Activated gamma-delta T cell treated with anti-CD3 and anti-CD28 coated beads, Interleukin-2, amount 50 U/mL, for 16 hours (primary cell): ENCODE results near the gene PROB1.
"Not testable (repeated sequence)": the region's sequence is repeated elsewhere in the genome, so short reads cannot be mapped to it uniquely, and the experiment has no call there.

Source experiments
- DNase-seq: peaks from one replicate; pipeline ENCODE4 v3.0.0-alpha.2; 2020; ENCODE audit warnings: low read depth

PROB1 gene

DNA sequence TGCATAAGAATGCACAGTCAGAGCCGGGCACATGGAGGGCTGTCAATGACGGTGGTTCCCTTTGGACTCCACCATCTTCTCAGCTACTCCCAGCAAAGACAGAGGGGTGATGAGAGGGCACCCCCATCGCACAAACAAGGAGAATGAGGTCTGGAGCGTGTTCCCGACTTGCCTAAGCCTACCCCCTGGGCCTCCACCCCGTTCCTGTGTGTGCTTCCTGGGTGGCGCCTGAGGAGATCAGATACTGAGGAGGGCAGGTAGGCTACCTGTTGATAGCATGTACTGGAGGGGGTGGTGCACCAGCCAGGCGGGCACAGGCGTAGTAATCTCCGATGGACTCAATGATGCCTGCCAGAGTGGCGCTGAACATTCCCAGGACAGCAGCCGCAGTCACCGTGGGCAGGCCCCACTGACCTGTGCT lies 16.0 kb downstream of the PROB1 start:
- DNase-seq = no peak

DNA sequence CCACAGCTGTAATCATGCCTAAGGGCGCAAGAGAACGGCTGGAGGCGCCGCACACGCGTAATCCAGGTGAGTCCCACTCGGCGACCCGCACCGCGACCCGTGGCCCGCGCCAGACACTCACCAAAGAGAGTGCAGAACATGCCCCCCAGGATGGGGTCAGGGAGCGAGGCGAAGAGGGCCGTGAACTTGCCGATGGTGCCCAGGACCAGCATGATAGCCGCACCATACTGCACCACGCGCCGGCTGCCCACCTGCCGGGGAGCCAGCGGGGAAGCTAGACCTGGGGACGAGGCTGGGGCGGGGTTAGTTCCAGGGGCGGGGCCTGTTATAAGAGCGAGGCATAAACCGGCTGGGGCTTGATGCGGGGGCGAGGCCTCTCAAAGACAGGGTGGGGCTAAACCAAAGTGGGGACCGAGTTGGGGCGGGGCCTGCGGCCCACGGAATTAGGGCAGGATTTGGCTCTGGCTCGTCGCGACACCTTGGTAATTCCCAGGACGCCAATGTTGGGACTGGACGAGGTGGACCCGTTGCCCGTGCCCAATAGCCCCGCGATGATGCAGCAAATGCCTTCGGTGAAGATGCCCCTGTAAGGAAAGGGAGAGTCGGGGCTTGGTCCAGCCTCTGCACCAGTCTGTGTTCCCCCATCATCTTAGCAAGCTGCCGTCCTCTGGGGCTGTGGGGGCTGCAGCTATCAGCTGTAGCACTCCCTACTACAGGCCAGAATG lies 16.6 kb downstream of the PROB1 start:
- DNase-seq = no peak

DNA sequence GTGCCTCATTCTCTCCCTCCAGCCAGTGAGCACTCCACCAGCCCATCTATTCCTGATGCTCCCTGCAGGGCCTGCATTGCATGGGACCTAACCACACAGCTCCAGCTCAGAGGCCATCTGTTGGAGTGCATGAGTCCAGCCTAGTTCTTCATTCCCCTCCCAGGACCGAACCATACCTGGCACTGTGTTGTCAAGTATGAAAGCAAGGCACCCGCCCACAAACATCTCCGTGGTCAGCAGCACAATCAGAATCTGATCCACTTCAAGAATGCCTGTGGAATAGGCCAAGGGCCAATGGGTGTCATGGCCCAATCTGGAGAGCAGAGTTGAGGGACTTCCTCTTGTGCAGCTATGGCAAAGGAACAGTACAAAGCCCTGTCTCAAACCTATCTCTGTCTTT lies 17.7 kb downstream of the PROB1 start:
- no peak for DNase-seq

DNA sequence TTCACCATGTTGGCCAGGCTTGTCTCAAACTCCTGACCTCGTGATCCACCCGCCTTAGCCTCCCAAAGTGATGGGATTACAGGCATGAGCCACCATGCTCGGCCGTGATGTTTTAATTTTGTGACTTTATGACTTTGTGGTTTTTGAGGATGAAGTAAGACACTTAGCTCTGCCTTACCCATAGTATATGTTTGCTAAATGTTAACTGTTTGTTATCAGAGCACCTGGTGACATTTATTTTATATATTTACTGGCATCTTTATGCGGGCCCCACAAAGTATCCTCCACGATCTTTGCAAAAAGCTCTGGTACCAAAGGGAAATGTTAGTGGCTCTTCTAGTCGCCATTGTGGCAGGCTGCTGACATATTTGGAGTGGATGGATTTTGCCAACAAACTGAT lies 18.5 kb downstream of the PROB1 start:
- DNase-seq = no peak

DNA sequence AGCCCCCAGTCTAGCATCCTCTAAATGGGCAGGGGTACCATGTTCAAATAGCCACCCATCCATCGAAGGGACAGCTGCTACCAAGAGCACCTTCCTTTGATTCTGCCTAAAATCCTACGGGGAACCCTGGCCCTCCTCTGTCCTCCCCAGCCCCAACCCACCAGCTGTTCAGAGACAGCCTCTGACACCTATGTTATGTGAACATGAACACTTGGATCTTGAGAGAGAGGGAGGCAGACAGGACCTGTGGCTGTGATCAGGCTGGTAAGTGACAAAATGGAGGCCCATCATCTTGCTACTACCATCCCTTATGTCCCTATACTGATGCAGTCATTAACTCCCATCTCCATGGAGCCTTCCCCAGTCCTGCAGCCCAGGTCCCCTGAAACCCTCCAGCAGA lies 20.0 kb downstream of the PROB1 start:
- DNase-seq = no peak

DNA sequence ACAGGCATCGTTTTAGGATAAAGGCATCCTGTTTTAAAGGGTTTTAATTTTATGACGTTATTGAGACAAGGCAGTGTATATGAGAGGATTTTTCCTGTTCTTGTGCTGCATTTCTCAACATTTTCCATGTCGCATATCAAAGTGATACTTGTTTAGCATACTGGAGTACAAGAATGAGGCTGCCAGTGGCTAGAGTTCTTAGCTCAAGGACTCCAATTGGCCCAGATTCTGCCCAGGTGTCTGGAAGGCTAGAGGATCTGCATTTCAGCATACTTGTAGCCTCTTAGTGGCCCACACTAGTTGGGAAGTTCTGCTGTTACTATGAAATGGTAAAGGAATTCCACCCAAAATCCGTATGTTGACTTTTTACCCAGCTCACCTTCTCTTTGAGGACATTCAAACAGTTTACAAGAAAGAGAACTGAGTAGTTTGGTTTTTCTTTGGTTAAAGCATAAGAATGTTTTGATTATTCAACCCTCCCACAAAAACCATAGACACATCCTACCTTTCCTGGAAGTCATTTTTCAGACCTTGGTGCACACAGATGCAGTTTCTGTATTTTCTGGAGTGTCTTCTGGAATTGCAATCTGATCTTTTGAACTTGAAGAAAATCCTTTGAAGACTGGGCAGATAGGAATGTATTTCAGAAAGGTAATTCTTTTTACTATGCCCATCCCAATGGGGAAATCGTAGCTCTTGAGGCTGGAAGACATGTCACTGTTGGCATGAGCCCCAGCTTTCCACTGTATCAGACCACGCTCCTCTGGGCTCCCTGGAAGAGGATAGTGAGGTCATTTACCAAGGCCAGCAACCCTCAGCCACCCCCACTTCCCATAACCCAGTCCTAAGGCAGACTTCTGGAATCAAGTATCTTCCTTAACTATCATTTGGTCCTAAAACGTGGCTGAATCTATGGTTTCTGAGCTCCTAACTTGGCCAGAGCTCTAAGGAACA lies 23.1 kb downstream of the PROB1 start:
- DNase-seq = no peak

DNA sequence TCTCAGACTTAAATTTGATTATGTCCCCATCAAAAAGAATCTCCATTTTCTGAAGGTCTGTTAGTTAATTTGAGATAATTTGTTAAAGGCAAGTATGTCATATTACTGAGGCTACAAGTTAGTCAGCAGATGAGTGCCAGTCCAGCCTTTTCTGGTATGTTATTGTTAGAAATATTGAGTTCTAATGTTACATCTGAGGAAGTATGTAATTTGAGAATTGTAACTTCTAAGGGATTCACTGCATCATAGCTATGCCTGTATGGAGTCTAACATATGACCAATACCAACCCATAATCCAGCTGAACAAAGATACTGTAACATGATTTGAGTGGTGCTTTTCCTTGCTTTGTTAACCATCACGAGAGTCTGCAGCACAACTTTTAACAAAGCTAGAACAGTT lies 25.7 kb downstream of the PROB1 start:
- DNase-seq = no peak

DNA sequence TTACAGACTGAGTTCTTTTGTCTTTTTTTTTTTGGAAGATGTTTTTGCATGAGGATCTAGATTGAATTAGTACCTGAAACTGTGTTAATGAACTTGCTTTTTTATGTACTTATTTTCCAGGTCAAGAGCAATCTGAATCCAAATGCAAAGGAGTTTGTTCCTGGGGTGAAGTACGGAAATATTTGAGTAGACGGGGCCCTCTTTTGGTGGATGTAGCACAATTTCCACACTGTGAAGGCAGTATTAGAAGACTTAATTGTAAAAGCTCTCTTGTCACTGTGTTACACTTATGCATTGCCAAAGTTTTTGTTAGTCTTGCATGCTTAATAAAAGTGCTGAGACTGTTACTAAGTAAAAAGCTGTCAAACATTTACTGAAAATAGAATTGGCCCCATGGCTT lies 26.3 kb downstream of the PROB1 start:
- no peak for DNase-seq

DNA sequence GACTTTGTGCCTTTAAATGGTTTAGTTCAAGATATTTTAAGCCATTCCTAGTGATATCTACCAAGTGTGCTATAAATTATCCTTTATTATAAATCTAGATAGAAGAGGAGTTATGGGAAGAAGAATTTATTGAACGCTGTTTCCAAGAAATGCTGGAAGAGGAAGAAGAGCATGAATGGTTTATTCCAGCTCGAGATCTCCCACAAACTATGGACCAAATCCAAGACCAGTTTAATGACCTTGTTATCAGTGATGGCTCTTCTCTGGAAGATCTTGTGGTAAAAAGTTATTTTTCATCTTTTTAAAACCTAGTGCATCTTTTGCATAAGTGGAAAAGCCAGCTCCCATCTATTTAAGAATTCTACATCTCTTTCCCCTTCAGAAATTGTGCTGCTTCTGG lies 30.4 kb downstream of the PROB1 start:
- DNase-seq = no peak

DNA sequence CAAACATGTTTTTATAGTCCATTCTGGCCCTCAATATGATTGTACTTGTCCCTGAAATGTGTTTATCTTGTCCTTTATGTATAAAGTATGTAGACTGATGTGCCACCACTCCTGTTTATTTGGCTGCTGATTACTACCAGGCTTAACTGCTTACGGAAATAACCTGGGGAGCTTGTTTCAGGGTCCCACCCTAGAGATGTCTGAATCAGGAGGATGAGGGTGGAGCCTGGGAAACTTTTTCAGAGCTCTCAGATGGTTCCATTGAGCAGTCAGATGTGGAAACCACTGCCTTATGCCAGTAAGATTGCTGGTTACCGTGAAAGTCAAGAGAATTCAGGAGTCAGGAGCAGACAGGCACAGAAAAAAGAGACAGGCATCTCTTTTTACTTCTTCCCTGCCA lies 31.0 kb downstream of the PROB1 start:
- DNase-seq = no peak

DNA sequence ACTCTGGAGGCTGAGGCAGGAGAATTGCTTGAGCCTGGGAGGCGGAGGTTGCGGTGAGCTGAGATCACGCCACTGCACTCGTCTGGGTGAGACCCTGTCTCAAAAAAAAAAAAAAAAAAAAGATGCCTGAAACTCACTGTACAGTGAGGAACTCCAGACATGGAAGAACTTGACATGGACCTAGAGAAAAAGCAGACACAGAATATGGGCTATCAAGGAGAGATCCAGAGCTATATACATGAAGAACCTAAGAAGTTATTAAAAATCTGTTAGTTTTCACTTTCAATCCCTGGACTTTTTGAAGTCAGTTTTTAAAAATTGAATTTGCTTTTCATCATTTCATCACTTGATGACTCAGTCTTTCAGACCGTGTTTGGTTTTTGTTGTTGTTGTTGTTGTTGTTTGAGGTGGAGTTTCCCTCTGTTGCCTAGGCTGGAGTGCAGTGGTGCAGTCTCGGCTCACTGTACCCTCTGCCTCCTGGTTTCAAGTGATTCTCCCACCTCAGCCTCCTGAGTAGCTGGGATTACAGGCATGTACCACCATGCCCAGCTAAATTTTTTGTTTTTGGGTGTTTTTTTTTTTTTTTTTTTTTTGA lies 33.0 kb downstream of the PROB1 start:
- DNase-seq = no peak

DNA sequence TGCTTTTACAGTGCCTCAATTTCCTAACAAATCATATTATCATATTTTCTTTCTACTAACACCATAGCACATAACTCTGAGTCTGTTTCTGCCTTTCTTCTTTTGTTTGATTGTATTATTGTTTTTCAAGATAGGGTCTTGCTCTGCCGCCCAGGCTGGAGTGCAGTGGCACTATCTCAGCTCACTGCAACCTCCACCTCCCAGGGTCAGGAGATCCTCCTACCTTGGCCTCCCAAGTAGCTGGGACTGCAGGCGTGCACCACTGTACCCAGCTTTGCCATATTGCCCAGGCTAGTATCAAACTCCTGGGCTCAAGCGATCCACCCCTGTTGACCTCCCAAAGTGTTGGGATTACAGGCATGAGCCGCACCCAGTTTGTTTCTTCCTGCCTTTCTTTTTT lies 34.5 kb downstream of the PROB1 start:
- DNase-seq = no peak

DNA sequence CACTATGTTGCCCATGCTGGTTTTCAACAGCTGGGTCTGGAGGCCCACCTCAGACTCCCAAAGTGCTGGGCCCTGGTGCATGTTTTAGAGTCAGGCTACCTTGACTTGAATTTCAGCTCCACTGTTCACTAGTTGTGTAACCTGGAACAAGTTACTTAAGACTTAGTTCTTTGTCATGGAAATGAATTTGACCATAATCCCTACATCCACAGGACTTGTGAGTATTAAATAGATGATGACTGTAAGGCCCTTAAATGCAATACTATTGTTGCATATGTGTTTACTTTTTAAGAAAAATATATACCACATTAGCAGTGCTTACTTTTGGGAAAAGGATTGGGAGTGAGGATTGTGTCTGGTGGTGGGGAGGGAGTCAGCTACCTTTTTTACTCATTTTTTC lies 36.8 kb downstream of the PROB1 start:
- DNase-seq = no peak

DNA sequence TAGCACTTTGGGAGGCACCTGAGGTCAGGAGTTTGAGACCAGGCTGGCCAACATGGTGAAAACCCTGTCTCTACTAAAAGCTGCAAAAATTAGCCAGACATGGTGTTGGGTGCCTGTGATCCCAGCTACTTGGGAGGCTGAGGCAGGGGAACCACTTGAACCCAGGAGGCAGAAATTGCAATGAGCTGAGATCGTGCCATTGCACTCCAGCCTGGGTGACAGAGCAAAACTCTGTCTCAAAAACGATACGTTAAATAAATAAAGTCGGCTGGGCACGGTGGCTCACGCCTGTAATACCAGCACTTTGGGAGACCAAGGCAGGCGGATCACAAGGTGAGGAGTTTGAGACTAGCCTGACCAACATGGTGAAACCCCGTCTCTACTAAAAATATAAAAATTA lies 39.0 kb downstream of the PROB1 start:
- DNase-seq = not testable (repeated sequence)

DNA sequence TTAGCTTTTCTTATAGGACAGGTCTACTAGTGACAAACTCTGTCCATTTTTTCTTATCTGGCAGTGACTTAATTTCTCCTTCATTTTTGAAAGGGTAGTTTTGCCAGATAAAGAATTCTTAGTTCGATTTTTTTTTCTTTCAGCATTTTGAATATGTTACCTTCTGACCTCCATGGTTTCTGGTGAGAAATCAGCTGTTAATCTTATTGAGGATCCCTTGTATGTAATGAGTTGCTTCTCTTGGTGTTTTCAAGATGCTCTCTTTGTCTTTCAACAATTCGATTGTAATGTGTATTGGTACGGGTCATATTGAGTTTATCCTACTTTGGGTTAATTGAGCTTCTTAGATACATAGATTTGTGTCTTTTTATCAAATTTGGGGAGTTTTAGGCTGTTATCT lies 40.7 kb downstream of the PROB1 start:
- DNase-seq = no peak

DNA sequence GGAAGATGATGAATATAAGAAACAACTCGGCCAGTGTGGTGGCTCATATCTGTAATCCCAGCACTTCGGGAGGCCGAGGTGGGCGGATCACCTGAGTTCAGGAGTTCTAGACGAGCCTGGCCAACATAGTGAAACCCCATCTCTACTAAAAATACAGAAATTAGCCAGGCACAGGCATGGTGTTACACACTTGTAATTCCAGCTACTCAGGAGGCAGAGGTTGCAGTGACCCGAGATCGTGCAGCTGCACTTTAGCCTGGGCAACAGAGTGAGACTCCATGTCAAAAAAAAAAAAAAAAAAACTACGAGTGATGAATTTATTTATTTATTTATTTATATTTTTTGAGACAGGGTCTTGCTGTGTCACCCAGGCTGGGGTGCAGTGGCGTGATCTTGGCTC lies 47.0 kb downstream of the PROB1 start:
- DNase-seq = not testable (repeated sequence)

DNA sequence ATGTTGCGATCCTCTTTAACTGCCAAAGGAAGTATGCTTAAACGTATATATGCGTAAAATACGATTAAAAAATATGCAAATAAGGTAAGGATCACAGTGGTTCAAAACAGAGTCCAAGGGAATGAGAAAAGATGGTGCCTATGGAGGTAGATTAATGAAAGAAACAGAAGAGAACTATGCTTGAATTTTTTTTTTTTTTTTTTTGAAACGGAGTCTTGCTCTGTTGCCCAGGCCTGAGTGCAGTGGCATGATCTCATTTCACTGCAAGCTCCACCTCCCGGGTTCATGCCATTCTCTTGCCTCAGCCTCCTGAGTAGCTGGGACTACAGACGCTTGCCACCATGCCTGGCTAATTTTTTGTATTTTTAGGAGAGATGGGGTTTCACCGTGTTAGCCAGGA lies 49.5 kb downstream of the PROB1 start:
- not testable (repeated sequence) for DNase-seq

DNA sequence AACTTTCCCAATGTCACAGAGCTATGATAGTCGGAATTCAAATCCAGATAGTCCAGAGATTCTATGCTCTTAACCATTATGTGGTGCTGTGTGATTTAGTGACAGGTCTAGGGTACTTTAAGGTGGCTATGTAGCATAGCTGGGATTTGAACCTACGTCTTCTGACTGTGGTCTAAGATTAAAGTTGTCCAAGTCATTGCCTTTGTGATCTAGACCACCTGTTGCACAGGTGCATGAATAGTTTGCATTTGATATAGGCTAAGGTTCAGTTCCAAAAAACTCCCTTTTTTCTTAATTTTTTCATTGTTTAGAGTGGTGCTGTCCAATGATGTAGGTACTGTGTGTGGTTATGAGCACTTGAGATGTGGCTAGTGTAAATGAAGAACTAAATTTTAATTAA lies 50.7 kb downstream of the PROB1 start:
- no peak for DNase-seq

DNA sequence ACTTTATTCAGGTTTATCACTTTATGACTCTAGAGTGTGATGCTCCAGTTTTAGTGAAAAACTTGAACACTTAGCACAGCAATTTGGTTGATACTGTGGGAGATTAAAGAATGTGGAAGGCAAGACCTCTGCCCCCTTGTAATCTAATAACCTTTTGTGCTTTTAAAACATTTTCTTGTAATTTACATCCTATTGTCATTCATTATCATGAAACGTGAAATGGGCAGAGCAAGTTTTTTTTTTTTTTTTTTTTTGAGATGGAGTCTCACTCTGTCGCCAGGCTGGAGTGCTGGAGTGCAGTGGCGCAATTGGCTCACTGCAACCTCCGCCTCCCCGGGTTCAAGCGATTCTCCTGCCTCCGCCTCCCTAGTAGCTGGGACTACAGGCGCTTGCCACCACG lies 51.4 kb downstream of the PROB1 start:
- DNase-seq = no peak

DNA sequence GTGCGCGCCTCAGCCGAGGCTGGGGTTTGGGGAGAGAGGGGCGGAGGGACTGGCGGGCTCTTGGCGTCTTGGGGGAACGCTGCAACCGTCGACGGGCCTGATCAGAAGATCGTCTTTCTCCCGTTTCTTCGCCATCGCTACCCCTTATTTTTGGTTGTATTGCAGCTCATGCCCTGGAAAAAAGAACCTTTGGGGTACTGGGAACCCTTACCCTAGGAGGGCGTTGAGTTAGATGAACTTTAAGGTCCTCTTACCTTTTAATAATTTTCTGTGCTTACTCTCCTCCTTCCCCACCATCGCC lies 52.5 kb downstream of the PROB1 start:
- peak; percentile 69 for DNase-seq

DNA sequence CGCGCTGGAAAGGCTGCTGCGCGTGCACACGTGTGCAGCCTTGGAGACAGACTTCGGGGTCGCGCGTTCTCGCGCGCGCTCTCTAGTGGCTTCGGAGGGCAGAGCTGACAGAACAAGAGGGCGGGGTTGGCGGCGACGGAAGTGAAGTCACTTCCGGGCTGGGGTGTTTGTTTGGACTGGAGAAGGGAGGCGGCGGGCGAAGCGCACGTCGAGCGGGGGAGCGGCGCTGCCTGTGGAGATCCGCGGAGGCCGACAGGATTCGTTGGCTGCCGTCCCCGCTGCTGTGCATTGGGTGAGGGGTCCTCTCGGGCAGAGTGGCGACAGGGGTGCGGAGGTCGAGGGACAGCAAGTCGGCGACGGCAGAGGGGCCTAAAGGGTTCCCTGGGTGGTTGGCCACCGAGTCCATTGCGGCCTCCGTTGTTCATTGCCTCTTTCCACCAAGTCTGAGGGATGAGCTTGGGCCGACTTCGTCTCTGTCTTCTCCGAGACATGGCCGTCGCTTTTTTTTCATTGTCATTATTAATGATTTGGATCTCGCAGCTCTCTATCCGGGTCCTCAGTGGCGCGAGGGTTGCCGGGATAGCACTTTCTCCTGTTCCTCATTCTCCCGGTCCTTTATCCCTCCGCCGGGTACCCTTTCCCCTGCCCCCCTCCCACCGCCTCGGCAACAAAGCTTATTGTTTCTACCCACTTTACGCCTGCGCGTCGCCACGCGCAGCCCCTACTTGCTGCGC lies 53.0 kb downstream of the PROB1 start, which contains the start of gene PAIP2:
Gene PAIP2, plus strand, starts transcription at position 166 of the 734 bp plus-strand sequence. CDS start 21,931 bp downstream, outside the sequence.
- DNase-seq = peak; percentile 97

DNA sequence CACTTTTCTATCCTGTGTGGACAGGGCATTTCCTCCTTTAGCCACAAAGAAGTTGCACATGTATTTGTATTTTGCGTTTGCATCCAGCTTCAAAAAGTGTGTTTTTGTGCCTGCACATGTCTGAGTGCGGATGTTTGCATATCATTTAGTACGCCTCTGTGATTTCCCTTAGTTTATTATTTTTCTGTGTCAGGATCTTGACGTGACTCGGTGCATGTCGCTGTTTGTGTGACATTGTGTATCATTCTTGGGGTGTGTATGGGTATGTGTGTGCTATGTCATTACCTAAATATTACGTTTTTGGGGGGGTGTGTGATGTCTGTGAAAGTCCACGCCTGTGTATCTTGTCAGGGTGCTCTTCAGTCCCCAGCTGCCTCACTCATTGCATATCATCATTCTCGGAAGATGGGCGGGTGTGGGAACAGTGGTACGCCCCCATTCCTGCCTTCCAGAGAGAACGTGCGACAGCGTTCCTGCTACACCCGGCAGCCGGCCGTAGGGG lies 53.7 kb downstream of the PROB1 start:
- no peak for DNase-seq
